Uterus (tissue), 2 donors: ENCODE results near the gene FIZ1.
"Not testable (repeated sequence)": the region's sequence is repeated elsewhere in the genome, so short reads cannot be mapped to it uniquely, and the experiment has no call there.

Source experiments
- CTCF ChIP-seq, 4 experiments: fragments of 200-600 bp in 2 of 4; fragments of 450-650 bp in 2 of 4; sonication (generic) in 2 of 4; IDR thresholded peaks; one replicate each; pipeline ENCODE4 v1.5.1; 2016 to 2019; ENCODE audit warnings: antibody characterized with exemption in 4 of 4, mild to moderate bottlenecking in 2 of 4, moderate library complexity in 1 of 4
- POLR2A ChIP-seq, 2 donors: fragments of 450-650 bp; IDR thresholded peaks; one replicate each; pipeline ENCODE4 v1.6.1; 2016; ENCODE audit warnings: antibody characterized with exemption in 2 of 2, mild to moderate bottlenecking in 1 of 2, moderate library complexity in 1 of 2

- TF ChIP-seq CTCF, POLR2A (IDR thresholded peaks at IDR 0.05): not testable (repeated sequence)
These were observed 29.8 kb downstream of the FIZ1 start for GRCh38 chr19:55569477-55569876.
